HEK293T (cell line): Measurements from ENCODE around the gene PPM1H.

Experiments used
- CTCF ChIA-PET: fragments of 350-600 bp; formaldehyde crosslinking; extraction: SDS; loops from one replicate; lab custom pipeline; 2021; ENCODE audit warnings: antibody characterized with exemption, inconsistent platforms; lab: Yijun Ruan, JAX
- POLR2A ChIA-PET: fragments of 350-600 bp; formaldehyde crosslinking; extraction: SDS; loops from one replicate; lab custom pipeline; 2020; ENCODE audit warnings: antibody characterized with exemption, inconsistent platforms; lab: Yijun Ruan, JAX
- DNase-seq: peaks from one replicate; pipeline ENCODE4 v3.0.0; 2012; ENCODE audit warnings: mixed read lengths; ENCODE audit errors: extremely low spot score
- ARNT ChIP-seq: fragments of 450-650 bp; IDR thresholded peaks from 2 replicates; pipeline ENCODE4 v1.6.1; 2017; ENCODE audit warnings: mild to moderate bottlenecking
- BHLHE40 ChIP-seq: fragments of 450-650 bp; IDR thresholded peaks from 2 replicates; pipeline ENCODE4 v1.6.1; 2016; ENCODE audit warnings: mild to moderate bottlenecking, moderate library complexity, borderline replicate concordance
- CTBP1 ChIP-seq: fragments of 450-650 bp; IDR thresholded peaks from 2 replicates; pipeline ENCODE4 v1.6.1; 2016; ENCODE audit warnings: borderline replicate concordance
- ELF4 ChIP-seq: fragments of 450-650 bp; IDR thresholded peaks from 2 replicates; pipeline ENCODE4 v1.6.1; 2017; ENCODE audit warnings: antibody characterized with exemption
- FOXA1 ChIP-seq: fragments of 450-650 bp; IDR thresholded peaks from 2 replicates; pipeline ENCODE4 v1.6.1; 2016; ENCODE audit warnings: mild to moderate bottlenecking
- FOXK2 ChIP-seq: fragments of 450-650 bp; IDR thresholded peaks from 2 replicates; pipeline ENCODE4 v1.6.1; 2016; ENCODE audit warnings: mild to moderate bottlenecking
- FOXM1 ChIP-seq: fragments of 450-650 bp; IDR thresholded peaks from 2 replicates; pipeline ENCODE4 v1.6.1; 2017; ENCODE audit warnings: mild to moderate bottlenecking, borderline replicate concordance
- HDGF ChIP-seq: fragments of 450-650 bp; IDR thresholded peaks from 2 replicates; pipeline ENCODE4 v1.6.1; 2017; ENCODE audit warnings: antibody characterized with exemption, borderline replicate concordance
- L3MBTL2 ChIP-seq: fragments of 450-650 bp; conservative IDR thresholded peaks from 2 replicates; pipeline ENCODE4 v1.6.1; 2016; ENCODE audit warnings: mild to moderate bottlenecking
- LEF1 ChIP-seq: fragments of 450-650 bp; IDR thresholded peaks from 2 replicates; pipeline ENCODE4 v1.6.1; 2017; ENCODE audit warnings: mild to moderate bottlenecking, borderline replicate concordance
- NFRKB ChIP-seq: fragments of 450-650 bp; IDR thresholded peaks from 2 replicates; pipeline ENCODE4 v1.6.1; 2016; ENCODE audit warnings: mild to moderate bottlenecking, moderate library complexity
- PKNOX1 ChIP-seq: fragments of 450-650 bp; IDR thresholded peaks from 2 replicates; pipeline ENCODE4 v1.6.1; 2016
- SP1 ChIP-seq: fragments of 450-650 bp; IDR thresholded peaks from 2 replicates; pipeline ENCODE4 v1.6.1; 2017
- SUZ12 ChIP-seq: fragments of 450-650 bp; IDR thresholded peaks from 2 replicates; pipeline ENCODE4 v1.6.1; 2016; ENCODE audit warnings: mild to moderate bottlenecking
- TARDBP ChIP-seq: fragments of 450-650 bp; IDR thresholded peaks from 2 replicates; pipeline ENCODE4 v1.6.1; 2016
- ZNF384 ChIP-seq: fragments of 450-650 bp; IDR thresholded peaks from 2 replicates; pipeline ENCODE4 v1.6.1; 2016

The PPM1H gene

GRCh38 chr12:62649412-62650138 is 285.4 kb downstream of the PPM1H start:
- peak; percentile 73 for TF ChIP-seq PKNOX1
- no peak for TF ChIP-seq SUZ12
- TF ChIP-seq LEF1: no peak
- TF ChIP-seq FOXA1: no peak
- no peak for TF ChIP-seq TARDBP
- no peak for TF ChIP-seq CTBP1
- CTCF ChIA-PET: no interaction called here
- POLR2A ChIA-PET: no interaction called here
- DNase-seq: no peak

- DNase-seq: no peak
- CTCF ChIA-PET: no interaction called here
- no peak for TF ChIP-seq SUZ12
- no peak for TF ChIP-seq CTBP1
- no peak for TF ChIP-seq FOXM1
- no peak for TF ChIP-seq NFRKB
- POLR2A ChIA-PET: no interaction called here
Observed at GRCh38 chr12:62647586-62647985, 287.4 kb downstream of the PPM1H start.

- DNase-seq: no peak
- CTCF ChIA-PET: no interaction called here
- TF ChIP-seq HDGF (no peak), SUZ12 (no peak), L3MBTL2 (no peak), CTBP1 (no peak), NFRKB (no peak), FOXA1 (no peak), PKNOX1 (no peak), LEF1 (no peak)
- POLR2A ChIA-PET: no interaction called here
Observed at GRCh38 chr12:62646566-62646965, 288.4 kb downstream of the PPM1H start.

- CTCF ChIA-PET: no interaction called here
- TF ChIP-seq BHLHE40 (no peak), HDGF (no peak), TARDBP (no peak), LEF1 (no peak), ARNT (no peak), SP1 (no peak), PKNOX1 (no peak), ZNF384 (no peak), ELF4 (no peak), FOXA1 (no peak), L3MBTL2 (no peak), NFRKB (no peak), FOXK2 (no peak), CTBP1 (no peak), FOXM1 (no peak), SUZ12 (no peak)
- POLR2A ChIA-PET: interaction anchor here (0.7 kb wide), 1 partner anchor 8 kb away, joined by 3 read pairs; no protein-coding TSS in a partner anchor
- no peak for DNase-seq
Observed at GRCh38 chr12:62643486-62643885, 291.5 kb downstream of the PPM1H start.

GRCh38 chr12:62642486-62642885 is 292.5 kb downstream of the PPM1H start:
- POLR2A ChIA-PET: interaction anchor here (0.7 to 0.8 kb wide), 2 partner anchors 9 to 39 kb away, joined by 3 to 4 read pairs; no protein-coding TSS in a partner anchor
- DNase-seq: no peak
- TF ChIP-seq L3MBTL2: no peak
- CTCF ChIA-PET: no interaction called here

GRCh38 chr12:62640910-62641448 is 294.0 kb downstream of the PPM1H start:
- ChIA-PET POLR2A (no interaction called here), CTCF (no interaction called here)
- no peak for TF ChIP-seq SP1
- TF ChIP-seq NFRKB: no peak
- no peak for TF ChIP-seq TARDBP
- no peak for TF ChIP-seq CTBP1
- no peak for TF ChIP-seq FOXM1
- TF ChIP-seq L3MBTL2: no peak
- no peak for TF ChIP-seq ARNT
- TF ChIP-seq ELF4: no peak
- TF ChIP-seq HDGF: no peak
- TF ChIP-seq BHLHE40: no peak
- DNase-seq: no peak

GRCh38 chr12:62637679-62638078 is 297.3 kb downstream of the PPM1H start:
- DNase-seq: no peak
- ChIA-PET POLR2A (no interaction called here), CTCF (no interaction called here)
- TF ChIP-seq FOXK2: no peak
- TF ChIP-seq ELF4: no peak
- TF ChIP-seq CTBP1: no peak
- no peak for TF ChIP-seq SUZ12
- no peak for TF ChIP-seq HDGF
- no peak for TF ChIP-seq PKNOX1
- no peak for TF ChIP-seq ZNF384
- TF ChIP-seq FOXA1: no peak
- TF ChIP-seq ARNT: no peak
- no peak for TF ChIP-seq TARDBP
- TF ChIP-seq SP1: no peak
- no peak for TF ChIP-seq LEF1
- no peak for TF ChIP-seq L3MBTL2
